Effector memory CD4-positive, alpha-beta T cell (primary cell): ENCODE results near the gene USH1G.

Experiments used
- DNase-seq, 3 donors: peaks; one replicate each; pipeline ENCODE4 v3.0.0-alpha.2; 2020
- H3K27ac ChIP-seq: 2 replicates; pipeline ENCODE4 v1.7.0; 2013; ENCODE audit warnings: mild to moderate bottlenecking, low read length, moderate library complexity; ENCODE audit not compliant: insufficient read depth, poor library complexity, severe bottlenecking
- H3K27me3 ChIP-seq: replicated peaks from 2 replicates; pipeline ENCODE4 v1.7.0; 2013; ENCODE audit warnings: mild to moderate bottlenecking, low read length; ENCODE audit not compliant: insufficient read depth, control insufficient read depth, poor library complexity, severe bottlenecking
- H3K36me3 ChIP-seq: 2 replicates; pipeline ENCODE4 v1.7.0; 2013; ENCODE audit warnings: mild to moderate bottlenecking, low read length, moderate library complexity; ENCODE audit not compliant: control insufficient read depth, insufficient read depth
- H3K4me1 ChIP-seq: 2 replicates; pipeline ENCODE4 v1.7.0; 2013; ENCODE audit warnings: low read length, mild to moderate bottlenecking; ENCODE audit not compliant: control insufficient read depth, insufficient read depth, poor library complexity, severe bottlenecking
- H3K4me3 ChIP-seq: 2 replicates; pipeline ENCODE4 v1.7.0; 2013; ENCODE audit warnings: low read length, low read depth, mild to moderate bottlenecking; ENCODE audit not compliant: insufficient read depth, poor library complexity, severe bottlenecking
- H3K9me3 ChIP-seq: 2 replicates; pipeline ENCODE4 v1.7.0; 2013; ENCODE audit warnings: mild to moderate bottlenecking, low read length, moderate library complexity; ENCODE audit not compliant: control insufficient read depth

USH1G gene

GRCh38 chr17:74943808-74944522 lies 20.9 kb upstream of the USH1G start:
- no peaks in the 10 kb centered on the region for H3K4me1 ChIP-seq
- H3K27me3 ChIP-seq: no peaks in the 10 kb centered on the region
- DNase-seq: no peak
- H3K9me3 ChIP-seq: no peaks in the 10 kb centered on the region
- no peaks in the 10 kb centered on the region for H3K36me3 ChIP-seq
- H3K4me3 ChIP-seq: no peak overlapping the region
- H3K27ac ChIP-seq: no peak overlapping the region

- peaks cover 14% of the 10 kb centered on the region for H3K27me3 ChIP-seq
- H3K36me3 ChIP-seq: no peaks in the 10 kb centered on the region
- H3K27ac ChIP-seq: no peak overlapping the region
- H3K9me3 ChIP-seq: no peaks in the 10 kb centered on the region
- H3K4me1 ChIP-seq: peaks cover under 1% of the 10 kb centered on the region
- no peak overlapping the region for H3K4me3 ChIP-seq
- no peak for DNase-seq
These were observed 18.2 kb upstream of the USH1G start for GRCh38 chr17:74941128-74941725.

GRCh38 chr17:74939534-74939933 lies 16.5 kb upstream of the USH1G start:
- Histone ChIP-seq H3K4me3 (no peak overlapping the region), H3K9me3 (no peaks in the 10 kb centered on the region), H3K4me1 (peaks cover 6% of the 10 kb centered on the region), H3K27me3 (peaks cover 25% of the 10 kb centered on the region), H3K36me3 (no peaks in the 10 kb centered on the region), H3K27ac (no peak overlapping the region)
- DNase-seq: no peak

GRCh38 chr17:74938194-74938950 lies 15.3 kb upstream of the USH1G start:
- Histone ChIP-seq H3K4me1 (peaks cover 6% of the 10 kb centered on the region), H3K27me3 (peaks cover 34% of the 10 kb centered on the region), H3K4me3 (no peak overlapping the region), H3K27ac (no peak overlapping the region), H3K36me3 (no peaks in the 10 kb centered on the region), H3K9me3 (no peaks in the 10 kb centered on the region)
- DNase-seq: no peak

GRCh38 chr17:74937064-74938051 lies 14.3 kb upstream of the USH1G start:
- no peak overlapping the region for H3K4me3 ChIP-seq
- peaks cover 6% of the 10 kb centered on the region for H3K4me1 ChIP-seq
- no peaks in the 10 kb centered on the region for H3K36me3 ChIP-seq
- H3K27ac ChIP-seq: no peak overlapping the region
- DNase-seq: no peak
- H3K27me3 ChIP-seq: peaks cover 40% of the 10 kb centered on the region
- H3K9me3 ChIP-seq: no peaks in the 10 kb centered on the region

- no peak for DNase-seq
- H3K4me3 ChIP-seq: no peak overlapping the region
- no peaks in the 10 kb centered on the region for H3K9me3 ChIP-seq
- peaks cover 40% of the 10 kb centered on the region for H3K27me3 ChIP-seq
- no peak overlapping the region for H3K27ac ChIP-seq
- H3K4me1 ChIP-seq: peaks cover 6% of the 10 kb centered on the region
- H3K36me3 ChIP-seq: no peaks in the 10 kb centered on the region
These were observed 13.4 kb upstream of the USH1G start for GRCh38 chr17:74936470-74936799.

GRCh38 chr17:74935585-74936469 lies 12.8 kb upstream of the USH1G start, which contains the start of gene OTOP3:
Gene OTOP3, plus strand, starts transcription at chr17:74935898. Its CDS starts 24 bp downstream, at chr17:74935922.
- peaks cover 6% of the 10 kb centered on the region for H3K4me1 ChIP-seq
- H3K27me3 ChIP-seq: peaks cover 40% of the 10 kb centered on the region
- no peak for DNase-seq
- no peaks in the 10 kb centered on the region for H3K36me3 ChIP-seq
- no peak within 1 kb of the TSS for H3K4me3 ChIP-seq
- no peak within 1 kb of the TSS for H3K27ac ChIP-seq
- H3K9me3 ChIP-seq: no peaks in the 10 kb centered on the region

- Histone ChIP-seq H3K9me3 (no peaks in the 10 kb centered on the region), H3K27ac (no peak overlapping the region), H3K4me3 (no peak overlapping the region), H3K27me3 (peaks cover 40% of the 10 kb centered on the region), H3K4me1 (peaks cover 6% of the 10 kb centered on the region), H3K36me3 (no peaks in the 10 kb centered on the region)
- DNase-seq: no peak
These were observed 12.0 kb upstream of the USH1G start for GRCh38 chr17:74935048-74935447.

GRCh38 chr17:74930535-74931036 lies 7.5 kb upstream of the USH1G start:
- no peaks in the 10 kb centered on the region for H3K9me3 ChIP-seq
- no peaks in the 10 kb centered on the region for H3K36me3 ChIP-seq
- H3K27ac ChIP-seq: no peak overlapping the region
- H3K4me3 ChIP-seq: no peak overlapping the region
- no peaks in the 10 kb centered on the region for H3K4me1 ChIP-seq
- peaks cover 21% of the 10 kb centered on the region for H3K27me3 ChIP-seq
- DNase-seq: no peak
